ENCODE data around the gene CALCOCO1. TPM values are rescaled to one million over a fixed set of nuclear protein-coding genes. Genes with fewer than 3 reads are reported as not detected.

CALCOCO1 gene
- total RNA-seq, 1 donor from 2014 or later, result 165 TPM

- DNase-seq (ENCODE audit: low spot score), result no peak
These were observed 26.7 kb downstream of the CALCOCO1 start for GRCh38 chr12:53700567-53700966.

- no peak for DNase-seq (ENCODE audit: low spot score)
These were observed 27.6 kb downstream of the CALCOCO1 start for GRCh38 chr12:53699678-53700025.

GRCh38 chr12:53698948-53699677 lies 28.1 kb downstream of the CALCOCO1 start:
- peak; percentile 20 for DNase-seq (ENCODE audit: low spot score)

- peak; percentile 86 for DNase-seq (ENCODE audit: low spot score)
These were observed 30.5 kb downstream of the CALCOCO1 start for GRCh38 chr12:53696655-53697331.

GRCh38 chr12:53696285-53696654 lies 31.0 kb downstream of the CALCOCO1 start:
- no peak for DNase-seq (ENCODE audit: low spot score)

- peak; percentile 89 for DNase-seq (ENCODE audit: low spot score)
These were observed 31.8 kb downstream of the CALCOCO1 start for GRCh38 chr12:53695152-53696145.

- peak; percentile 65 for DNase-seq (ENCODE audit: low spot score)
These were observed 32.5 kb downstream of the CALCOCO1 start for GRCh38 chr12:53694756-53695151.

GRCh38 chr12:53688134-53688533 lies 39.1 kb downstream of the CALCOCO1 start:
- DNase-seq (ENCODE audit: low spot score), result no peak

- peak; percentile 8 for DNase-seq (ENCODE audit: low spot score)
These were observed 40.8 kb downstream of the CALCOCO1 start for GRCh38 chr12:53686436-53686835.

GRCh38 chr12:53684654-53685220 lies 42.5 kb downstream of the CALCOCO1 start:
- DNase-seq (ENCODE audit: low spot score), result peak; percentile 2

GRCh38 chr12:53683983-53684382 lies 43.3 kb downstream of the CALCOCO1 start:
- peak; percentile 39 for DNase-seq (ENCODE audit: low spot score)

GRCh38 chr12:53683494-53683893 lies 43.8 kb downstream of the CALCOCO1 start:
- DNase-seq (ENCODE audit: low spot score), result no peak

- peak; percentile 24 for DNase-seq (ENCODE audit: low spot score)
These were observed 47.2 kb downstream of the CALCOCO1 start for GRCh38 chr12:53680061-53680460.

- DNase-seq (ENCODE audit: low spot score), result no peak
These were observed 49.5 kb downstream of the CALCOCO1 start for GRCh38 chr12:53677800-53678148.

GRCh38 chr12:53677016-53677799 lies 50.0 kb downstream of the CALCOCO1 start:
- no peak for DNase-seq (ENCODE audit: low spot score)

- no peak for DNase-seq (ENCODE audit: low spot score)
These were observed 50.6 kb downstream of the CALCOCO1 start for GRCh38 chr12:53676656-53677015.

GRCh38 chr12:53675701-53676607 lies 51.3 kb downstream of the CALCOCO1 start, which contains the start of gene ATP5MC2:
Gene ATP5MC2 (minus strand): TSS chr12:53676083. CDS start chr12:53672614, 3,469 bp downstream.
- DNase-seq (ENCODE audit: low spot score), result peak; percentile 99

- DNase-seq (ENCODE audit: low spot score), result no peak
These were observed 52.1 kb downstream of the CALCOCO1 start for GRCh38 chr12:53674977-53675700.

GRCh38 chr12:53670971-53671370 lies 56.3 kb downstream of the CALCOCO1 start:
- DNase-seq (ENCODE audit: low spot score), result no peak

All from mesenteric fat pad (tissue), 1 donor.